ENCODE measurements around the gene TERT. TPM values are rescaled to one million over a fixed set of nuclear protein-coding genes. Genes with fewer than 3 reads are reported as not detected.
"Not testable (repeated sequence)": the region's sequence is repeated elsewhere in the genome, so short reads cannot be mapped to it uniquely, and the experiment has no call there.

Gene TERT
- total RNA-seq, 4 donors from 2014 or later = not detected

- H3K27ac ChIP-seq = no peak overlapping the region
- H3K27me3 ChIP-seq = peaks cover 40% of the 10 kb centered on the region
- WGBS, 2 donors (ENCODE audit: low coverage in 1 of 2) = 88 to 93% methylated on average over 4 to 30 of the region's 30 CpGs
- in situ Hi-C loops (cut with MboI; ENCODE audit: low pct_ligation_motif_present in 1 of 4, low pct_unique_long_range_greater_than_20kb in 1 of 4, low sequenced_read_pairs in 3 of 4) = no loop called here
- H3K4me3 ChIP-seq = no peak overlapping the region
- H3K9me3 ChIP-seq = no peaks in the 10 kb centered on the region
- no peak for TF ChIP-seq POLR2AphosphoS5 (IDR thresholded peaks at IDR 0.05)
- TF ChIP-seq POLR2A (IDR thresholded peaks at IDR 0.05) = no peak
- no peak for TF ChIP-seq CTCF (IDR thresholded peaks at IDR 0.05)
- TF ChIP-seq EP300 (IDR thresholded peaks at IDR 0.05; ENCODE audit: low read depth) = no peak
- no peaks in the 10 kb centered on the region for H3K36me3 ChIP-seq
- intact Hi-C loops (cut with DNase I; ENCODE audit: low total_unique reads) = no loop called here
- peaks cover 0 to 16% (median 9%) of the 10 kb centered on the region in 4 donors for H3K4me1 ChIP-seq
- DNase-seq = no peak
Observed at GRCh38 chr5:1292846-1293415, 1.9 kb downstream of the TERT start.

- in situ Hi-C loops (cut with MboI; ENCODE audit: low pct_ligation_motif_present in 1 of 4, low pct_unique_long_range_greater_than_20kb in 1 of 4, low sequenced_read_pairs in 3 of 4) = no loop called here
- Histone ChIP-seq H3K27me3 (peaks cover 40% of the 10 kb centered on the region), H3K9me3 (no peaks in the 10 kb centered on the region), H3K4me3 (no peak overlapping the region), H3K36me3 (no peaks in the 10 kb centered on the region), H3K4me1 (peaks cover 0 to 16% (median 9%) of the 10 kb centered on the region in 4 donors), H3K27ac (peak overlapping the region; percentile 44 to 70 (median 48))
- WGBS, 2 donors (ENCODE audit: low coverage in 1 of 2) = 24 to 53% methylated on average over 5 to 6 of the region's 6 CpGs
- intact Hi-C loops (cut with DNase I; ENCODE audit: low total_unique reads) = no loop called here
- DNase-seq = no peak
- TF ChIP-seq EP300 (IDR thresholded peaks at IDR 0.05; ENCODE audit: low read depth) (no peak), CTCF (IDR thresholded peaks at IDR 0.05) (no peak), POLR2A (IDR thresholded peaks at IDR 0.05) (no peak), POLR2AphosphoS5 (IDR thresholded peaks at IDR 0.05) (no peak)
Observed at GRCh38 chr5:1292139-1292538, 2.7 kb downstream of the TERT start.

GRCh38 chr5:1291611-1292080 lies 3.2 kb downstream of the TERT start:
- H3K9me3 ChIP-seq = no peaks in the 10 kb centered on the region
- intact Hi-C loops (cut with DNase I; ENCODE audit: low total_unique reads) = no loop called here
- H3K4me1 ChIP-seq = peaks cover 0 to 16% (median 9%) of the 10 kb centered on the region in 4 donors
- 34 to 49% methylated on average over 3 to 24 of the region's 24 CpGs for WGBS, 2 donors (ENCODE audit: low coverage in 1 of 2)
- peak overlapping the region; percentile 44 to 70 (median 48) for H3K27ac ChIP-seq
- no peaks in the 10 kb centered on the region for H3K36me3 ChIP-seq
- H3K27me3 ChIP-seq = peaks cover 40% of the 10 kb centered on the region
- in situ Hi-C loops (cut with MboI; ENCODE audit: low pct_ligation_motif_present in 1 of 4, low pct_unique_long_range_greater_than_20kb in 1 of 4, low sequenced_read_pairs in 3 of 4) = no loop called here
- DNase-seq = peak; percentile 57
- H3K4me3 ChIP-seq = no peak overlapping the region
- TF ChIP-seq POLR2A (IDR thresholded peaks at IDR 0.05) (no peak), POLR2AphosphoS5 (IDR thresholded peaks at IDR 0.05) (peak in 2 of 3 donors; percentile 31 to 43)

- peaks cover 0 to 16% (median 9%) of the 10 kb centered on the region in 4 donors for H3K4me1 ChIP-seq
- H3K36me3 ChIP-seq; H3K9me3 ChIP-seq; H3K27ac ChIP-seq; intact Hi-C loops (cut with DNase I; ENCODE audit: low total_unique reads); in situ Hi-C loops (cut with MboI; ENCODE audit: low pct_ligation_motif_present in 1 of 4, low pct_unique_long_range_greater_than_20kb in 1 of 4, low sequenced_read_pairs in 3 of 4); H3K4me3 ChIP-seq: not testable (repeated sequence)
- DNase-seq = peak; percentile 33
- 58 to 75% methylated on average over 7 to 15 of the region's 24 CpGs for WGBS, 2 donors (ENCODE audit: low coverage in 1 of 2)
- H3K27me3 ChIP-seq = peaks cover 40% of the 10 kb centered on the region
Observed at GRCh38 chr5:1290956-1291355, 3.9 kb downstream of the TERT start.

GRCh38 chr5:1289559-1289958 lies 5.3 kb downstream of the TERT start:
- H3K27ac ChIP-seq; intact Hi-C loops (cut with DNase I; ENCODE audit: low total_unique reads); DNase-seq; in situ Hi-C loops (cut with MboI; ENCODE audit: low pct_ligation_motif_present in 1 of 4, low pct_unique_long_range_greater_than_20kb in 1 of 4, low sequenced_read_pairs in 3 of 4); H3K9me3 ChIP-seq; H3K4me3 ChIP-seq; H3K36me3 ChIP-seq: not testable (repeated sequence)
- WGBS, 2 donors (ENCODE audit: low coverage in 1 of 2) = 97% methylated on average over 14 of the region's 32 CpGs; no CpG with 5 or more reads in 1 of the 2 donors
- Histone ChIP-seq H3K27me3 (peaks cover 28% of the 10 kb centered on the region), H3K4me1 (peaks cover 0 to 10% (median 5%) of the 10 kb centered on the region in 4 donors)
